DOHH2 (cell line): Measurements from ENCODE around the gene ZNF467.

ENCODE experiments used
- CTCF ChIP-seq: fragments of 200-600 bp; sonication (generic); IDR thresholded peaks from one replicate; pipeline ENCODE4 v1.5.1; 2014; ENCODE audit warnings: antibody characterized with exemption, mild to moderate bottlenecking, low read depth, low read length; ENCODE audit not compliant: poor library complexity, severe bottlenecking
- EZH2phosphoT487 ChIP-seq: fragments of 200-600 bp; sonication (generic); IDR thresholded peaks from 2 replicates; pipeline ENCODE4 v1.6.1; 2017; ENCODE audit warnings: borderline replicate concordance, mild to moderate bottlenecking, antibody characterized with exemption, low read length, moderate library complexity, mixed read lengths

DNA sequence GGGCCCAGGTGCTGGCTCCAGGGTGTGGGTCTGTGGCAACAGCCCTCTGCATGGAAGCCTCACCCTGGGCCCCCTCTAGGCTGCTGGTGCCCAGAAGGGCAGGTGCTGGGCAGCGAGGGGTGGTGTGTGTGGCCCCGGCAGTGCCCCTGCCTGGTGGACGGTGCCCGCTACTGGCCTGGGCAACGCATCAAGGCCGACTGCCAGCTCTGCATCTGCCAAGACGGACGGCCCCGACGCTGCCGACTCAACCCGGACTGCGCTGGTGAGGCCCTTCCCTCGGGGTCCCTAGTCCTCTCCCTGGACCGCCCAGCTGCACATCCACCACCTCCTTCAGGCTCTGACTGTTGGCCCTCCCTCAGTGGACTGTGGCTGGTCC lies 18.8 kb upstream of the ZNF467 start:
- no peak for TF ChIP-seq CTCF
- TF ChIP-seq EZH2phosphoT487 = no peak
